Measurements from ENCODE around the gene RNF223. TPM values are rescaled to one million over a fixed set of nuclear protein-coding genes. Genes with fewer than 3 reads are reported as not detected.

The RNF223 gene
- total and polyA plus RNA-seq, 2 donors (not counting 3 experiments of a cell fraction or from before 2014, with no cell fraction given): not detected

DNA sequence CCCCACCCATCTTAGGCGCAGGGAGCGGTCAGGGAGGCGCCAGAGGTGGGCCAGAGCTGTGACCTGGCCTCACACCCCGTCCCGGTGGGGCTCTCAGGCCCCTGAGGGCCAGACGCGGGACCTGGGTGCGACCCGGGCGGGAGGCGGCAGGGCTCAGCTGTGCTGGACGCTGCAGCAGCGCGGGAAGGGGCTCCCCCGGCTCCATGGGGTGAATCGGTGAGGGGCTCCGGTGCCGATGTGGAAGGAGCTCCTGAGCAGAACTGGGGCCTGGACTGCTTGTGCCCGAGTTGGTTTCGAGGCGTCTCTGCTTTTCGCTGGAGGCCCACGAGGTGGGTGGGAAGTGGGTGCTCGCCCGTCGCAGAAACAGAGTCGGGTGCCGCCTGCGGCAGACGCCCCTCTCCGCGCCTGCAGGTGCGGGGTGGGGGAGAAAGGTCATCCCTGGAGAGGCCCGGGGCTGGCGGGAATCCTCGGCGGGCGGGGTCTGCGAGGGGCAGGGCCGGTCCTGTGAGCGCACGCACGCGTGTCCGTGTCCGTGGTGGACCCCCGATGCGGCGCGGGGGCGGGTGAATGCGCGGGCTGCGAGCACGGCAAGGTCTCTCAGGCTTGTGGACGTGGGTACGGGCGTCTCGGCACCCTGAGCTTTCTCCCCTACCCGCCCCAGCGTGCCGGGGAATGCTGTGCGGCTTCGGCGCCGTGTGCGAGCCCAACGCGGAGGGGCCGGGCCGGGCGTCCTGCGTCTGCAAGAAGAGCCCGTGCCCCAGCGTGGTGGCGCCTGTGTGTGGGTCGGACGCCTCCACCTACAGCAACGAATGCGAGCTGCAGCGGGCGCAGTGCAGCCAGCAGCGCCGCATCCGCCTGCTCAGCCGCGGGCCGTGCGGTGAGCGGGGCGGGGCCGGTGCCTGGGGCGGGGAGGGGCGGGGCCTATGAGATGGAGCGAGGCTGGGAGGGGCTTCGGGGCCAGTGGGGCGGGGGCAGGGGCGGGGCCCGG is 33.8 kb downstream of the RNF223 start:
- Histone ChIP-seq H3K27ac (ENCODE audit: insufficient read depth, low read depth, low read length) (no peak overlapping the region), H3K9me3 (replicated peaks; ENCODE audit: control insufficient read depth, insufficient read depth, low read length) (no peaks in the 10 kb centered on the region), H3K4me2 (ENCODE audit: insufficient read depth, low read length) (peak overlapping the region; percentile 53), H2AFZ (ENCODE audit: low read depth, low read length) (peak overlapping the region; percentile 67), H3K27me3 (ENCODE audit: control insufficient read depth in 2 of 2, insufficient read depth in 2 of 2, low read length in 2 of 2) (no peaks in the 10 kb centered on the region), H3K79me2 (ENCODE audit: control insufficient read depth, insufficient read depth, low read length) (no peaks in the 10 kb centered on the region), H3K36me3 (ENCODE audit: control insufficient read depth in 2 of 2, extremely low read depth in 1 of 2, insufficient read depth in 2 of 2, low read length in 2 of 2) (peaks cover 0 to 12% of the 10 kb centered on the region in 2 experiments), H3K4me3 (replicated peaks in 1 of 3; ENCODE audit: insufficient read depth in 1 of 3, low read depth in 1 of 3, low read length in 3 of 3) (peak overlapping the region in 1 of 3 experiments; percentile 8), H4K20me1 (replicated peaks; ENCODE audit: control insufficient read depth, extremely low read depth, insufficient read depth, low read length) (no peaks in the 10 kb centered on the region), H3K4me1 (ENCODE audit: control insufficient read depth, extremely low read depth, insufficient read depth, low read length) (peaks cover 7% of the 10 kb centered on the region), H3K9me1 (replicated peaks; ENCODE audit: control insufficient read depth, extremely low read depth, insufficient read depth, low read length) (no peaks in the 10 kb centered on the region), H3K9ac (replicated peaks; ENCODE audit: extremely low read depth, insufficient read depth, low read length) (peak overlapping the region; percentile 6)
- TF ChIP-seq, protein P1, sequence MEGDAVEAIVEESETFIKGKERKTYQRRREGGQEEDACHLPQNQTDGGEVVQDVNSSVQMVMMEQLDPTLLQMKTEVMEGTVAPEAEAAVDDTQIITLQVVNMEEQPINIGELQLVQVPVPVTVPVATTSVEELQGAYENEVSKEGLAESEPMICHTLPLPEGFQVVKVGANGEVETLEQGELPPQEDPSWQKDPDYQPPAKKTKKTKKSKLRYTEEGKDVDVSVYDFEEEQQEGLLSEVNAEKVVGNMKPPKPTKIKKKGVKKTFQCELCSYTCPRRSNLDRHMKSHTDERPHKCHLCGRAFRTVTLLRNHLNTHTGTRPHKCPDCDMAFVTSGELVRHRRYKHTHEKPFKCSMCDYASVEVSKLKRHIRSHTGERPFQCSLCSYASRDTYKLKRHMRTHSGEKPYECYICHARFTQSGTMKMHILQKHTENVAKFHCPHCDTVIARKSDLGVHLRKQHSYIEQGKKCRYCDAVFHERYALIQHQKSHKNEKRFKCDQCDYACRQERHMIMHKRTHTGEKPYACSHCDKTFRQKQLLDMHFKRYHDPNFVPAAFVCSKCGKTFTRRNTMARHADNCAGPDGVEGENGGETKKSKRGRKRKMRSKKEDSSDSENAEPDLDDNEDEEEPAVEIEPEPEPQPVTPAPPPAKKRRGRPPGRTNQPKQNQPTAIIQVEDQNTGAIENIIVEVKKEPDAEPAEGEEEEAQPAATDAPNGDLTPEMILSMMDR (IDR thresholded peaks at IDR 0.05; ENCODE audit: extremely low read depth in 1 of 2, insufficient read depth in 1 of 2, low read depth in 1 of 2, low read length in 2 of 2): peak in 1 of 2 donors; percentile 27
- no peak for TF ChIP-seq JUN (IDR thresholded peaks at IDR 0.05; ENCODE audit: borderline replicate concordance, insufficient read depth, insufficient read length, low read depth)
- intact Hi-C loops (cut with micrococcal nuclease): loop anchor here (2.0 kb wide), 2 partner anchors 19 to 77 kb away; partner anchors contain the start of genes AGRN and C1orf159
- POLR2A ChIA-PET: no interaction called here
- CTCF ChIA-PET: interaction anchor here (0.7 to 2.1 kb wide), 14 partner anchors 8 to 251 kb away, joined by 3 to 12 read pairs (median 4); partner anchors contain the start of gene AGRN
- dilution Hi-C loops (cut with MboI; ENCODE audit: extremely low pct_ligation_motif_present, low sequenced_read_pairs): no loop called here
- DNase-seq (ENCODE audit: low read depth, low spot score): peak; percentile 84
- peak; percentile 67 for FAIRE-seq
- BruUV-seq (replicated peaks): no TSS peak
